ENCODE data around the gene RNLS. TPM values are rescaled to one million over a fixed set of nuclear protein-coding genes. Genes with fewer than 3 reads are reported as not detected.

RNLS gene
- total RNA-seq, 2 donors from 2014 or later = 21.7 to 31.8 TPM

GRCh38 chr10:88598055-88598454 lies 14.9 kb upstream of the RNLS start:
- Histone ChIP-seq H3K36me3 (no peaks in the 10 kb centered on the region), H3K4me3 (no peak overlapping the region), H3K27me3 (replicated peaks; ENCODE audit: insufficient read depth) (no peaks in the 10 kb centered on the region), H3K4me1 (replicated peaks) (no peaks in the 10 kb centered on the region), H3K27ac (no peak overlapping the region), H3K9me3 (no peaks in the 10 kb centered on the region)
- TF ChIP-seq POLR2A (IDR thresholded peaks at IDR 0.05) (no peak), CTCF (IDR thresholded peaks at IDR 0.05) (no peak), POLR2AphosphoS5 (IDR thresholded peaks at IDR 0.05) (no peak)
- no peak for DNase-seq (ENCODE audit: low spot score)
- intact Hi-C loops (cut with DNase I) = no loop called here
- 83% methylated on average over 1 of the region's 1 CpG for WGBS

GRCh38 chr10:88594482-88594881 lies 11.4 kb upstream of the RNLS start:
- H3K4me1 ChIP-seq (replicated peaks) = no peaks in the 10 kb centered on the region
- TF ChIP-seq CTCF (IDR thresholded peaks at IDR 0.05) (no peak), POLR2A (IDR thresholded peaks at IDR 0.05) (no peak), POLR2AphosphoS5 (IDR thresholded peaks at IDR 0.05) (no peak)
- 100% methylated on average over 1 of the region's 1 CpG for WGBS

GRCh38 chr10:88592906-88593305 lies 9.8 kb upstream of the RNLS start:
- Histone ChIP-seq H3K9me3 (no peaks in the 10 kb centered on the region), H3K27me3 (replicated peaks; ENCODE audit: insufficient read depth) (no peaks in the 10 kb centered on the region), H3K27ac (no peak overlapping the region), H3K4me3 (no peak overlapping the region), H3K4me1 (replicated peaks) (no peaks in the 10 kb centered on the region), H3K36me3 (no peaks in the 10 kb centered on the region)
- no peak for TF ChIP-seq CTCF (IDR thresholded peaks at IDR 0.05)
- TF ChIP-seq POLR2AphosphoS5 (IDR thresholded peaks at IDR 0.05) = no peak
- no peak for TF ChIP-seq POLR2A (IDR thresholded peaks at IDR 0.05)
- intact Hi-C loops (cut with DNase I) = no loop called here
- WGBS = 95% methylated on average over 2 of the region's 2 CpGs
- no peak for DNase-seq (ENCODE audit: low spot score)

More at GRCh38 chr10:88594482-88594881, 11.4 kb upstream of the RNLS start:
- Histone ChIP-seq H3K36me3 (no peaks in the 10 kb centered on the region), H3K9me3 (no peaks in the 10 kb centered on the region), H3K27ac (no peak overlapping the region), H3K27me3 (replicated peaks; ENCODE audit: insufficient read depth) (no peaks in the 10 kb centered on the region), H3K4me3 (no peak overlapping the region)
- DNase-seq (ENCODE audit: low spot score) = no peak
- intact Hi-C loops (cut with DNase I) = no loop called here

GRCh38 chr10:88592381-88592780 lies 9.3 kb upstream of the RNLS start:
- H3K4me1 ChIP-seq (replicated peaks) = no peaks in the 10 kb centered on the region
- no peak for TF ChIP-seq CTCF (IDR thresholded peaks at IDR 0.05)
- TF ChIP-seq POLR2AphosphoS5 (IDR thresholded peaks at IDR 0.05) = no peak
- TF ChIP-seq POLR2A (IDR thresholded peaks at IDR 0.05) = no peak
- H3K27me3 ChIP-seq (replicated peaks; ENCODE audit: insufficient read depth) = no peaks in the 10 kb centered on the region
- no peaks in the 10 kb centered on the region for H3K9me3 ChIP-seq
- H3K36me3 ChIP-seq = no peaks in the 10 kb centered on the region
- WGBS = 91% methylated on average over 1 of the region's 1 CpG
- DNase-seq (ENCODE audit: low spot score) = no peak
- intact Hi-C loops (cut with DNase I) = no loop called here
- no peak overlapping the region for H3K27ac ChIP-seq
- H3K4me3 ChIP-seq = no peak overlapping the region

- H3K27me3 ChIP-seq (replicated peaks; ENCODE audit: insufficient read depth) = no peaks in the 10 kb centered on the region
- H3K36me3 ChIP-seq = no peaks in the 10 kb centered on the region
- intact Hi-C loops (cut with DNase I) = no loop called here
- TF ChIP-seq POLR2A (IDR thresholded peaks at IDR 0.05) (no peak), CTCF (IDR thresholded peaks at IDR 0.05) (no peak), POLR2AphosphoS5 (IDR thresholded peaks at IDR 0.05) (no peak)
- H3K9me3 ChIP-seq = no peaks in the 10 kb centered on the region
- WGBS = 78% methylated on average over 2 of the region's 2 CpGs
- DNase-seq (ENCODE audit: low spot score) = no peak
- H3K4me1 ChIP-seq (replicated peaks) = no peaks in the 10 kb centered on the region
- no peak within 1 kb of the TSS for H3K4me3 ChIP-seq
- H3K27ac ChIP-seq = no peak within 1 kb of the TSS
Measured at GRCh38 chr10:88586462-88586861, 3.3 kb upstream of the RNLS start, which contains the start of gene LIPJ. LIPJ (plus strand) TSS chr10:88586762; CDS start chr10:88590688, 3,926 bp downstream.
